ENCODE measurements around the gene VRK3.
"Not testable (repeated sequence)": the region's sequence is repeated elsewhere in the genome, so short reads cannot be mapped to it uniquely, and the experiment has no call there.

Gene VRK3

GRCh38 chr19:49946415-49946814 is 78.8 kb downstream of the VRK3 start:
- H3K36me3 ChIP-seq (ENCODE audit: control insufficient read depth, insufficient read depth, low read length): no peaks in the 10 kb centered on the region
- no peak overlapping the region for H3K4me3 ChIP-seq (ENCODE audit: low read depth, low read length)
- H3K4me1 ChIP-seq (ENCODE audit: control insufficient read depth, insufficient read depth, low read length): no peaks in the 10 kb centered on the region
- H3K9me3 ChIP-seq (ENCODE audit: control insufficient read depth, insufficient read depth, low read depth, low read length): no peaks in the 10 kb centered on the region
- H3K27ac ChIP-seq (ENCODE audit: low read depth, low read length): no peak overlapping the region
- no peaks in the 10 kb centered on the region; the same call in 1 of the 2 replicates for H3K27me3 ChIP-seq (ENCODE audit: control insufficient read depth, insufficient read depth, low read length)
- no peak overlapping the region for H3K9ac ChIP-seq (ENCODE audit: low read length)

- not testable (repeated sequence) for H3K9me3 ChIP-seq (ENCODE audit: control insufficient read depth, insufficient read depth, low read depth, low read length); H3K27ac ChIP-seq (ENCODE audit: low read depth, low read length); H3K27me3 ChIP-seq (ENCODE audit: control insufficient read depth, insufficient read depth, low read length); H3K36me3 ChIP-seq (ENCODE audit: control insufficient read depth, insufficient read depth, low read length); H3K4me1 ChIP-seq (ENCODE audit: control insufficient read depth, insufficient read depth, low read length); H3K4me3 ChIP-seq (ENCODE audit: low read depth, low read length); H3K9ac ChIP-seq (ENCODE audit: low read length)
These were observed 80.6 kb downstream of the VRK3 start for GRCh38 chr19:49944567-49944966.

- Histone ChIP-seq H3K4me1 (ENCODE audit: control insufficient read depth, insufficient read depth, low read length) (no peaks in the 10 kb centered on the region), H3K4me3 (ENCODE audit: low read depth, low read length) (no peak overlapping the region), H3K27ac (ENCODE audit: low read depth, low read length) (no peak overlapping the region), H3K9ac (ENCODE audit: low read length) (no peak overlapping the region), H3K27me3 (ENCODE audit: control insufficient read depth, insufficient read depth, low read length) (no peaks in the 10 kb centered on the region; the same call in 1 of the 2 replicates), H3K36me3 (ENCODE audit: control insufficient read depth, insufficient read depth, low read length) (no peaks in the 10 kb centered on the region), H3K9me3 (ENCODE audit: control insufficient read depth, insufficient read depth, low read depth, low read length) (no peaks in the 10 kb centered on the region)
These were observed 84.7 kb downstream of the VRK3 start for GRCh38 chr19:49940482-49940791.

GRCh38 chr19:49939721-49940481 is 85.3 kb downstream of the VRK3 start:
- no peaks in the 10 kb centered on the region; the same call in 1 of the 2 replicates for H3K27me3 ChIP-seq (ENCODE audit: control insufficient read depth, insufficient read depth, low read length)
- no peaks in the 10 kb centered on the region for H3K4me1 ChIP-seq (ENCODE audit: control insufficient read depth, insufficient read depth, low read length)
- H3K4me3 ChIP-seq (ENCODE audit: low read depth, low read length): no peak overlapping the region
- H3K9ac ChIP-seq (ENCODE audit: low read length): no peak overlapping the region
- H3K27ac ChIP-seq (ENCODE audit: low read depth, low read length): no peak overlapping the region
- H3K36me3 ChIP-seq (ENCODE audit: control insufficient read depth, insufficient read depth, low read length): no peaks in the 10 kb centered on the region
- no peaks in the 10 kb centered on the region for H3K9me3 ChIP-seq (ENCODE audit: control insufficient read depth, insufficient read depth, low read depth, low read length)

- H3K9ac ChIP-seq (ENCODE audit: low read length): no peak overlapping the region
- no peak overlapping the region for H3K27ac ChIP-seq (ENCODE audit: low read depth, low read length)
- no peak overlapping the region for H3K4me3 ChIP-seq (ENCODE audit: low read depth, low read length)
- H3K27me3 ChIP-seq (ENCODE audit: control insufficient read depth, insufficient read depth, low read length): no peaks in the 10 kb centered on the region; the same call in 1 of the 2 replicates
- H3K36me3 ChIP-seq (ENCODE audit: control insufficient read depth, insufficient read depth, low read length): no peaks in the 10 kb centered on the region
- H3K9me3 ChIP-seq (ENCODE audit: control insufficient read depth, insufficient read depth, low read depth, low read length): no peaks in the 10 kb centered on the region
- no peaks in the 10 kb centered on the region for H3K4me1 ChIP-seq (ENCODE audit: control insufficient read depth, insufficient read depth, low read length)
These were observed 86.5 kb downstream of the VRK3 start for GRCh38 chr19:49938662-49939061.

GRCh38 chr19:49937750-49938381 is 87.3 kb downstream of the VRK3 start:
- no peaks in the 10 kb centered on the region for H3K4me1 ChIP-seq (ENCODE audit: control insufficient read depth, insufficient read depth, low read length)
- H3K27me3 ChIP-seq (ENCODE audit: control insufficient read depth, insufficient read depth, low read length): no peaks in the 10 kb centered on the region; the same call in 1 of the 2 replicates
- no peak overlapping the region for H3K27ac ChIP-seq (ENCODE audit: low read depth, low read length)
- H3K36me3 ChIP-seq (ENCODE audit: control insufficient read depth, insufficient read depth, low read length): no peaks in the 10 kb centered on the region
- H3K9ac ChIP-seq (ENCODE audit: low read length): no peak overlapping the region
- H3K4me3 ChIP-seq (ENCODE audit: low read depth, low read length): peak overlapping the region; percentile 43
- H3K9me3 ChIP-seq (ENCODE audit: control insufficient read depth, insufficient read depth, low read depth, low read length): no peaks in the 10 kb centered on the region

DNA sequence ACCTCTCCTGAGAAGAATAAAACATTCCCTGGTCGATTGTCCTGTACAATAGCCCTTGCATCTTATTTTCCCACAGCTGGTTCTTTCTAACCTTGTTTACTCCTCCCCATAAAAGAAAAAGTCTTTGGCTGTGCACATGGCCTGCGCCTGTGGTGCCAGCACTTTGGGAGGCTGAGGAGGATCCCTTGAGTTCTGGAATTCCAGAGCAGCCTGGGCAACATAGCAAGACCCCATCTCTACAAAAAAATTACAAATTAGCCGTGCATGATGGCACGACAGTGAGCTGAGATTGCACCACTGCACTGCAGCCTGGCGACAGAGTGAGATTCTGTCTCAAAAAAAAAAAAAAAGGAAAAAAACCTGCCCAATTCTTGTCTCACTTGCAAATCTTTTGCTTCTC is 88.6 kb downstream of the VRK3 start:
- H3K27ac ChIP-seq (ENCODE audit: low read depth, low read length): no peak overlapping the region
- no peaks in the 10 kb centered on the region for H3K9me3 ChIP-seq (ENCODE audit: control insufficient read depth, insufficient read depth, low read depth, low read length)
- H3K4me1 ChIP-seq (ENCODE audit: control insufficient read depth, insufficient read depth, low read length): no peaks in the 10 kb centered on the region
- no peaks in the 10 kb centered on the region; the same call in 1 of the 2 replicates for H3K27me3 ChIP-seq (ENCODE audit: control insufficient read depth, insufficient read depth, low read length)
- H3K36me3 ChIP-seq (ENCODE audit: control insufficient read depth, insufficient read depth, low read length): no peaks in the 10 kb centered on the region
- no peak overlapping the region for H3K9ac ChIP-seq (ENCODE audit: low read length)
- H3K4me3 ChIP-seq (ENCODE audit: low read depth, low read length): no peak overlapping the region

GRCh38 chr19:49933643-49934042 is 91.5 kb downstream of the VRK3 start:
- Histone ChIP-seq H3K27ac (ENCODE audit: low read depth, low read length) (no peak overlapping the region), H3K4me3 (ENCODE audit: low read depth, low read length) (no peak overlapping the region), H3K9me3 (ENCODE audit: control insufficient read depth, insufficient read depth, low read depth, low read length) (no peaks in the 10 kb centered on the region), H3K9ac (ENCODE audit: low read length) (no peak overlapping the region), H3K27me3 (ENCODE audit: control insufficient read depth, insufficient read depth, low read length) (no peaks in the 10 kb centered on the region; the same call in 1 of the 2 replicates), H3K4me1 (ENCODE audit: control insufficient read depth, insufficient read depth, low read length) (peaks cover 3% of the 10 kb centered on the region; the same call in 1 of the 2 replicates), H3K36me3 (ENCODE audit: control insufficient read depth, insufficient read depth, low read length) (no peaks in the 10 kb centered on the region)

DNA sequence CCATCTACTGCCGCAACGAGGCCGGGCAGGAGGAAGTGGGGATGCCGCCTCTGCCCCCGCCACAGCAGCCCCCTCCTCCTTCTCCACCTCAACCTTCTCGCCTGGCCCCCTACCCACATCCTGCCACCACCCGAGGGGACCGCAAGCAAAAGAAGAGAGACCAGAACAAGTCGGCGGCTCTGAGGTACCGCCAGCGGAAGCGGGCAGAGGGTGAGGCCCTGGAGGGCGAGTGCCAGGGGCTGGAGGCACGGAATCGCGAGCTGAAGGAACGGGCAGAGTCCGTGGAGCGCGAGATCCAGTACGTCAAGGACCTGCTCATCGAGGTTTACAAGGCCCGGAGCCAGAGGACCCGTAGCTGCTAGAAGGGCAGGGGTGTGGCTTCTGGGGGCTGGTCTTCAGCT is 92.4 kb downstream of the VRK3 start:
- Histone ChIP-seq H3K9ac (ENCODE audit: low read length) (no peak overlapping the region), H3K36me3 (ENCODE audit: control insufficient read depth, insufficient read depth, low read length) (peaks cover 2% of the 10 kb centered on the region), H3K4me1 (ENCODE audit: control insufficient read depth, insufficient read depth, low read length) (peaks cover 9% of the 10 kb centered on the region)

GRCh38 chr19:49932041-49932451 is 93.1 kb downstream of the VRK3 start:
- no peaks in the 10 kb centered on the region; the same call in 1 of the 2 replicates for H3K27me3 ChIP-seq (ENCODE audit: control insufficient read depth, insufficient read depth, low read length)
- peaks cover 12% of the 10 kb centered on the region for H3K4me1 ChIP-seq (ENCODE audit: control insufficient read depth, insufficient read depth, low read length)
- no peak overlapping the region for H3K9ac ChIP-seq (ENCODE audit: low read length)
- no peak overlapping the region for H3K4me3 ChIP-seq (ENCODE audit: low read depth, low read length)
- H3K9me3 ChIP-seq (ENCODE audit: control insufficient read depth, insufficient read depth, low read depth, low read length): no peaks in the 10 kb centered on the region
- H3K27ac ChIP-seq (ENCODE audit: low read depth, low read length): no peak overlapping the region
- peaks cover 9% of the 10 kb centered on the region for H3K36me3 ChIP-seq (ENCODE audit: control insufficient read depth, insufficient read depth, low read length)

More for the DNA sequence above, 92.4 kb downstream of the VRK3 start:
- H3K4me3 ChIP-seq (ENCODE audit: low read depth, low read length): no peak overlapping the region
- H3K27me3 ChIP-seq (ENCODE audit: control insufficient read depth, insufficient read depth, low read length): no peaks in the 10 kb centered on the region; the same call in 1 of the 2 replicates
- H3K9me3 ChIP-seq (ENCODE audit: control insufficient read depth, insufficient read depth, low read depth, low read length): no peaks in the 10 kb centered on the region
- H3K27ac ChIP-seq (ENCODE audit: low read depth, low read length): no peak overlapping the region

DNA sequence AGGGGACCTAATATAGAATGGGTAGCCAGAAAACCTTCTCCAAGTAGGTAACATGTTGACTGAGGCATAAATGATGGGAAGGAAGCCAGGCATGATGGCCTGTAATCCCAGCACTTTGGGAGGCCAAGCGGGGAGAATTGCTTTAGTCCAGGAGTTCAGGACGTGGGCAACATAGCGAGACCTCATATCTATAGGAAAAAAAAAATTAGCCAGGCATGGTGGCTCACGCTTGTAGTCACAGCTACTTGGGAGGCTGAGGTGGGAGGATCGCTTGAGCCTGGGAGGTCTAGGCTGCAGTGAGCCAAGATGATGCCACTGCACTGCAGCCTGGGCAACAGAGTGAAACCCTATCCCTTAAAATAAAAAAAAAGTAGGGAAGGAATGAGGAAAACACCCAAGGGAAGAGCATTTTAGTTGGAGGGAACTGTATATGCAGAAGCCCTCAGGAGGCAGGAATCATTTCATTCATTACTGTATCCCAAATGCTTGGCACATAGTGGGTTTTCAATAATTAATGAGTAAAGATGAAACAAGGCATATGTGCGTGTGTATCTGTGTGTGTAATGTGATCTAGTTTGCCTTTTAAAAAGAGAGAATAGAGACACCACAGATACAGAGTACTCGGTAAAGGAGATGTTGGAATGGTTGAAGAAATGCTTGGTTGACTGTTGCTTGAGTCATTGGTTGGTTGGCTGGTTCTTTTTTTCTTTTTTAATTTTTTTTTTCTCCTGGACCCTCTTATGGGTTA is 93.7 kb downstream of the VRK3 start:
- Histone ChIP-seq H3K4me3 (ENCODE audit: low read depth, low read length) (no peak overlapping the region), H3K9me3 (ENCODE audit: control insufficient read depth, insufficient read depth, low read depth, low read length) (no peaks in the 10 kb centered on the region), H3K27me3 (ENCODE audit: control insufficient read depth, insufficient read depth, low read length) (no peaks in the 10 kb centered on the region; the same call in 1 of the 2 replicates), H3K27ac (ENCODE audit: low read depth, low read length) (no peak overlapping the region), H3K9ac (ENCODE audit: low read length) (no peak overlapping the region), H3K4me1 (ENCODE audit: control insufficient read depth, insufficient read depth, low read length) (peaks cover 12% of the 10 kb centered on the region), H3K36me3 (ENCODE audit: control insufficient read depth, insufficient read depth, low read length) (peaks cover 14% of the 10 kb centered on the region)
